GM11168 (cell line): ENCODE data around the gene UBE2O.

Source experiments
- in situ Hi-C: fragments of 300-500 bp; cut with MboI; formaldehyde crosslinking; loops from one replicate; pipeline ENCODE4 v1.12.0; 2022; ENCODE audit warnings: low sequenced_read_pairs; ENCODE audit not compliant: unreplicated experiment

Gene UBE2O

GRCh38 chr17:76469076-76469990, 16.4 kb upstream of the UBE2O start:
- in situ Hi-C loops, result loop anchor here (5.0 kb wide), 1 partner anchor 38 kb away; no protein-coding TSS in a partner anchor

GRCh38 chr17:76468634-76469010, 15.7 kb upstream of the UBE2O start:
- in situ Hi-C loops, result loop anchor here (5.0 kb wide), 1 partner anchor 39 kb away; no protein-coding TSS in a partner anchor

GRCh38 chr17:76467809-76468633, 15.1 kb upstream of the UBE2O start:
- in situ Hi-C loops, result loop anchor here (5.0 kb wide), 1 partner anchor 39 kb away; no protein-coding TSS in a partner anchor

GRCh38 chr17:76467366-76467765, 14.4 kb upstream of the UBE2O start, which contains the start of gene AANAT:
AANAT (plus strand) TSS chr17:76467603; CDS start chr17:76468747, 1,144 bp downstream.
- in situ Hi-C loops, result loop anchor here (5.0 kb wide), 1 partner anchor 40 kb away; no protein-coding TSS in a partner anchor

- in situ Hi-C loops, result loop anchor here (5.0 kb wide), 1 partner anchor 41 kb away; no protein-coding TSS in a partner anchor
These were observed 13.8 kb upstream of the UBE2O start for GRCh38 chr17:76466775-76467130.

GRCh38 chr17:76462556-76463290, 9.8 kb upstream of the UBE2O start:
- in situ Hi-C loops, result no loop called here

GRCh38 chr17:76461765-76462555, 9.0 kb upstream of the UBE2O start:
- in situ Hi-C loops, result no loop called here

GRCh38 chr17:76459674-76460073, 6.7 kb upstream of the UBE2O start:
- in situ Hi-C loops, result no loop called here

GRCh38 chr17:76458580-76459490, 5.9 kb upstream of the UBE2O start:
- in situ Hi-C loops, result no loop called here

GRCh38 chr17:76453431-76453743, 435 bp upstream of the UBE2O start:
- in situ Hi-C loops, result no loop called here

- in situ Hi-C loops, result no loop called here
These were observed 759 bp downstream of the UBE2O start for GRCh38 chr17:76452127-76452659.

- in situ Hi-C loops, result no loop called here
These were observed 1.4 kb downstream of the UBE2O start for GRCh38 chr17:76451506-76451905.

- in situ Hi-C loops, result no loop called here
These were observed 3.8 kb downstream of the UBE2O start for GRCh38 chr17:76449126-76449525.

GRCh38 chr17:76447931-76448652, 4.9 kb downstream of the UBE2O start:
- in situ Hi-C loops, result no loop called here

GRCh38 chr17:76446449-76447231, 6.3 kb downstream of the UBE2O start:
- in situ Hi-C loops, result no loop called here

- in situ Hi-C loops, result no loop called here
These were observed 7.1 kb downstream of the UBE2O start for GRCh38 chr17:76445697-76446448.
